A549 (cell line): ENCODE data around the gene VTA1. TPM values are rescaled to one million over a fixed set of nuclear protein-coding genes. Genes with fewer than 3 reads are reported as not detected.
A peak's percentile ranks its signal among the peaks of the same experiment; 100 is the strongest.

Experiments
- ATAC-seq, 2 experiments: fragments of 200-7000 bp in 1 of 2; fragments of >200 bp in 1 of 2; cut with Nextera tagmentation in 1 of 2; cut with Tn5 transposase in 1 of 2; 3 replicates each; pipeline versions ENCODE4 v1.8.0 to v1.9.1; 2018 to 2020; ENCODE audit warnings: mild to moderate bottlenecking in 1 of 2, moderate library complexity in 1 of 2
- CTCF ChIA-PET: fragments of 300-600 bp; sonication (Branson Sonifier 250); formaldehyde crosslinking; extraction: SDS; loops from one replicate; lab custom pipeline; 2021; ENCODE audit warnings: antibody characterized with exemption, inconsistent platforms; lab: Yijun Ruan, JAX
- POLR2A ChIA-PET: fragments of 350-600 bp; formaldehyde crosslinking; extraction: SDS; loops from one replicate; lab custom pipeline; 2021; ENCODE audit warnings: antibody characterized with exemption, inconsistent platforms; lab: Yijun Ruan, JAX
- DNase-seq, 2 experiments: peaks; one replicate each; pipeline versions ENCODE4 v3.0.0 to v3.0.0-alpha.2; 2011 to 2016; ENCODE audit warnings: low read depth in 1 of 2, low spot score in 1 of 2
- FAIRE-seq: peaks from 2 replicates; lab custom pipeline; 2011; peaks lifted over from hg19 to GRCh38; lab: Jason Lieb, UNC
- H3K27ac ChIP-seq, 2 experiments: fragments of >200 bp; sonication (Bioruptor Twin); formaldehyde crosslinking; 3 replicates each; pipeline ENCODE4 v1.5.1; 2016 to 2017
- H3K4me1 ChIP-seq: fragments of >200 bp; sonication (Bioruptor Twin); formaldehyde crosslinking; 3 replicates; pipeline ENCODE4 v1.6.1; 2016
- H3K4me2 ChIP-seq: fragments of >200 bp; sonication (Bioruptor Twin); formaldehyde crosslinking; 3 replicates; pipeline ENCODE4 v1.6.1; 2016
- H3K4me3 ChIP-seq: fragments of >200 bp; sonication (Bioruptor Twin); formaldehyde crosslinking; 3 replicates; pipeline ENCODE4 v1.5.1; 2016
- H3K9me3 ChIP-seq: fragments of >200 bp; sonication (Bioruptor Twin); formaldehyde crosslinking; 3 replicates; pipeline ENCODE4 v1.6.1; 2016
- ATOH8 ChIP-seq: fragments of 250-450 bp; sonication (Bioruptor Pico); IDR thresholded peaks from 2 replicates; pipeline ENCODE4 v1.5.0; 2020; ENCODE audit warnings: low read depth, mild to moderate bottlenecking, moderate library complexity
- BHLHE40 ChIP-seq: IDR thresholded peaks from 2 replicates; pipeline ENCODE4 v1.6.1; 2012; ENCODE audit warnings: low read depth, low read length, inconsistent platforms
- CBX2 ChIP-seq: fragments of 200-600 bp; sonication (generic); IDR thresholded peaks from 2 replicates; pipeline ENCODE4 v1.6.1; 2016; ENCODE audit warnings: low read depth, mild to moderate bottlenecking, borderline replicate concordance
- CBX8 ChIP-seq: fragments of 200-600 bp; sonication (generic); IDR thresholded peaks from 2 replicates; pipeline ENCODE4 v1.6.1; 2016
- CHD2 ChIP-seq: fragments of 150-350 bp; IDR thresholded peaks from 2 replicates; pipeline ENCODE4 v1.6.1; 2014; ENCODE audit warnings: low read length; ENCODE audit not compliant: partially characterized antibody
- CHD4 ChIP-seq: fragments of 200-600 bp; sonication (generic); IDR thresholded peaks from 2 replicates; pipeline ENCODE4 v1.6.1; 2016; ENCODE audit warnings: antibody characterized with exemption, mild to moderate bottlenecking, borderline replicate concordance
- EHF ChIP-seq: fragments of 250-450 bp; sonication (Bioruptor Pico); IDR thresholded peaks from 2 replicates; pipeline ENCODE4 v1.5.0; 2020; ENCODE audit warnings: mild to moderate bottlenecking
- FOSL2 ChIP-seq, 2 experiments: fragments of 450-650 bp in 1 of 2; fragments of >200 bp in 1 of 2; sonication (Bioruptor Twin) in 1 of 2; formaldehyde crosslinking; IDR thresholded peaks; 2 replicates each; pipeline versions ENCODE4 v1.5.0 to v1.6.1; 2016 to 2020; ENCODE audit warnings: mild to moderate bottlenecking in 1 of 2, moderate library complexity in 1 of 2
- HOXB13 ChIP-seq: fragments of 250-450 bp; sonication (Bioruptor Pico); IDR thresholded peaks from 2 replicates; pipeline ENCODE4 v1.5.0; 2020; ENCODE audit warnings: low read depth, mild to moderate bottlenecking, moderate library complexity
- JUN ChIP-seq, 2 experiments: fragments of >200 bp; sonication (Bioruptor Twin); formaldehyde crosslinking; IDR thresholded peaks; 2 replicates in 1 of 2; 3 replicates in 1 of 2; pipeline ENCODE4 v1.6.1; 2016 to 2017
- MAX ChIP-seq: IDR thresholded peaks from 2 replicates; pipeline ENCODE4 v1.6.1; 2012
- NPAS2 ChIP-seq: fragments of 250-450 bp; sonication (Bioruptor Pico); IDR thresholded peaks from 2 replicates; pipeline ENCODE4 v1.8.0; 2022; ENCODE audit warnings: mild to moderate bottlenecking, moderate library complexity, borderline replicate concordance
- PHF8 ChIP-seq: fragments of 200-600 bp; sonication (generic); IDR thresholded peaks from 2 replicates; pipeline ENCODE4 v1.6.1; 2016; ENCODE audit warnings: low read depth, mild to moderate bottlenecking, antibody characterized with exemption, moderate library complexity, borderline replicate concordance
- POLR2AphosphoS2 ChIP-seq: conservative IDR thresholded peaks from 2 replicates; pipeline ENCODE4 v1.6.1; 2012; ENCODE audit warnings: low read length, improper control_type of control experiment, inconsistent platforms
- RAD21 ChIP-seq, 2 experiments: fragments of >200 bp in 1 of 2; sonication (Bioruptor Twin) in 1 of 2; formaldehyde crosslinking in 1 of 2; IDR thresholded peaks in 1 of 2; conservative IDR thresholded peaks in 1 of 2; 2 replicates in 1 of 2; 3 replicates in 1 of 2; pipeline ENCODE4 v1.6.1; 2012 to 2018; ENCODE audit warnings: inconsistent platforms in 1 of 2
- RFX5 ChIP-seq: fragments of 450-650 bp; IDR thresholded peaks from 2 replicates; pipeline ENCODE4 v1.7.1; 2014; ENCODE audit warnings: antibody characterized with exemption, mild to moderate bottlenecking, moderate library complexity
- SMC3 ChIP-seq: fragments of >200 bp; sonication (Bioruptor Twin); formaldehyde crosslinking; IDR thresholded peaks from 3 replicates; pipeline ENCODE4 v1.6.1; 2018; ENCODE audit warnings: inconsistent platforms
- SREBF2 ChIP-seq: fragments of 450-650 bp; IDR thresholded peaks from 2 replicates; pipeline ENCODE4 v1.6.1; 2014; ENCODE audit warnings: mild to moderate bottlenecking, moderate library complexity
- USF2 ChIP-seq: fragments of 450-650 bp; IDR thresholded peaks from 2 replicates; pipeline ENCODE4 v1.6.1; 2014; ENCODE audit warnings: antibody characterized with exemption
- ZC3H11A ChIP-seq: fragments of 450-650 bp; IDR thresholded peaks from 2 replicates; pipeline ENCODE4 v1.6.1; 2014; ENCODE audit warnings: antibody characterized with exemption, mild to moderate bottlenecking
- ZFP36 ChIP-seq: fragments of 450-650 bp; IDR thresholded peaks from 2 replicates; pipeline ENCODE4 v1.6.1; 2014; ENCODE audit warnings: borderline replicate concordance; ENCODE audit not compliant: partially characterized antibody
- ZSCAN20 ChIP-seq: fragments of 250-450 bp; sonication (Bioruptor Pico); IDR thresholded peaks from 2 replicates; pipeline ENCODE4 v1.8.0; 2022; ENCODE audit warnings: mild to moderate bottlenecking, moderate library complexity
- WGBS: methylation state at CpG from one replicate; pipeline ENCODE4 v1.1.6; 2017; ENCODE audit errors: missing lambda C conversion rate; 5-methylcytosine and 5-hydroxymethylcytosine counted together
- polyA plus RNA-seq, 4 experiments: library from polyadenylated mRNA; depleted of rRNA in 3 of 4; stranded (reverse); fragments of >200 nt; fragmentation: RNase III in 1 of 4; extraction: RNeasy Plus Mini Kit Qiagen cat#74134 plus additional on column Dnase treatment in 1 of 4; gene quantifications; 2 replicates in 3 of 4; 3 replicates in 1 of 4; pipeline ENCODE4 v1.2.3, GENCODE V29; 2011 to 2017

VTA1 gene
- polyA plus RNA-seq, 2 of the 4 experiments (the other 2 are of a cell fraction), result 44.3 to 88.0 TPM

- CTCF ChIA-PET, result interaction anchor here (1.2 to 2.7 kb wide), 2 partner anchors 9 to 207 kb away, joined by 3 to 13 read pairs; no protein-coding TSS in a partner anchor
- no peak overlapping the region for H3K4me3 ChIP-seq
- no peak for TF ChIP-seq CHD2
- no peak for TF ChIP-seq HOXB13 (CRISPR knock-in tag)
- TF ChIP-seq ZSCAN20 (CRISPR knock-in tag), result no peak
- no peak for TF ChIP-seq EHF
- H3K4me2 ChIP-seq, result no peak overlapping the region
- no peaks in the 10 kb centered on the region for H3K9me3 ChIP-seq
- H3K4me1 ChIP-seq, result peaks cover 39% of the 10 kb centered on the region
- no peak for DNase-seq
- POLR2A ChIA-PET, result no interaction called here
- ATAC-seq, result no peak
- 80% methylated on average over 4 of the region's 4 CpGs for WGBS
- H3K27ac ChIP-seq, result no peak overlapping the region
- FAIRE-seq, result no peak
Measured at GRCh38 chr6:142165227-142165626, 18.2 kb downstream of the VTA1 start.

GRCh38 chr6:142167071-142167470, 20.0 kb downstream of the VTA1 start:
- Histone ChIP-seq H3K4me3 (no peak overlapping the region), H3K27ac (no peak overlapping the region), H3K9me3 (no peaks in the 10 kb centered on the region), H3K4me2 (0 out of 3 replicates have a peak overlapping the region, but pooled peaks have one; percentile 19), H3K4me1 (peaks cover 41% of the 10 kb centered on the region)
- ChIA-PET POLR2A (no interaction called here), CTCF (no interaction called here)
- ATAC-seq (no peak), DNase-seq (no peak), FAIRE-seq (no peak)
- WGBS, result 59% methylated on average over 3 of the region's 3 CpGs
- TF ChIP-seq RAD21 (conservative IDR thresholded peaks at IDR 0.05 in 1 of 2, IDR thresholded peaks at IDR 0.05 in 1 of 2), result no peak
- no peak for TF ChIP-seq JUN (IDR thresholded peaks at IDR 0.05)
- TF ChIP-seq NPAS2 (CRISPR knock-in tag), result no peak
- no peak for TF ChIP-seq FOSL2 (IDR thresholded peaks at IDR 0.05)
- no peak for TF ChIP-seq FOSL2 (CRISPR knock-in tag; IDR thresholded peaks at IDR 0.05)
- TF ChIP-seq POLR2AphosphoS2, result no peak
- no peak for TF ChIP-seq ZC3H11A
- TF ChIP-seq CHD4, result no peak
- TF ChIP-seq SREBF2, result no peak
- TF ChIP-seq USF2, result no peak
- TF ChIP-seq MAX, result no peak
- TF ChIP-seq BHLHE40, result no peak
- no peak for TF ChIP-seq EHF
- TF ChIP-seq CBX8, result no peak

- DNase-seq (no peak), ATAC-seq (peak in 1 of 2 experiments; percentile 57; a peak in 2 of 6 replicates), FAIRE-seq (no peak)
- Histone ChIP-seq H3K9me3 (no peaks in the 10 kb centered on the region), H3K4me1 (peaks cover 37% of the 10 kb centered on the region), H3K4me2 (0 out of 3 replicates have a peak overlapping the region, but pooled peaks have one; percentile 19), H3K4me3 (no peak overlapping the region), H3K27ac (no peak overlapping the region)
- ChIA-PET CTCF (no interaction called here), POLR2A (no interaction called here)
- WGBS, result 78% methylated on average over 2 of the region's 2 CpGs
- TF ChIP-seq ZC3H11A (no peak), ZFP36 (no peak), RAD21 (conservative IDR thresholded peaks at IDR 0.05 in 1 of 2, IDR thresholded peaks at IDR 0.05 in 1 of 2) (no peak), HOXB13 (CRISPR knock-in tag) (no peak), RFX5 (no peak), SMC3 (no peak), CBX2 (no peak), USF2 (no peak), ATOH8 (no peak), PHF8 (no peak)
Measured at GRCh38 chr6:142167486-142167885, 20.4 kb downstream of the VTA1 start.
